Fibroblast of the aortic adventitia (primary cell): ENCODE results near the gene CDC42EP2. TPM values are rescaled to one million over a fixed set of nuclear protein-coding genes. Genes with fewer than 3 reads are reported as not detected.

Experiments used
- DNase-seq: peaks from one replicate; pipeline ENCODE4 v3.0.0-alpha.2; 2010; ENCODE audit warnings: low read depth
- H3K4me3 ChIP-seq: 2 replicates; pipeline ENCODE4 v1.5.1; 2011; ENCODE audit warnings: low read depth, mild to moderate bottlenecking, control low read depth, low read length, moderate library complexity
- CTCF ChIP-seq: IDR thresholded peaks from 2 replicates; pipeline ENCODE4 v1.5.1; 2011; ENCODE audit warnings: mild to moderate bottlenecking, low read length, control low read depth, inconsistent platforms; ENCODE audit not compliant: insufficient read depth
- total RNA-seq: library from RNA; depleted of rRNA; stranded (reverse); fragments of >200 nt; gene quantifications from 2 replicates; pipeline ENCODE4 v1.2.3, GENCODE V29; 2012; ENCODE audit warnings: low replicate concordance

Gene CDC42EP2
- 4.7 and 28.0 TPM in 2 replicates for total RNA-seq

GRCh38 chr11:65314501-65315203 lies at the start of gene CDC42EP2:
Gene CDC42EP2, plus strand, starts transcription at chr11:65314866. Its CDS starts 6,033 bp downstream, at chr11:65320899.
- DNase-seq = peak; percentile 78
- peak within 1 kb of the TSS; percentile 95 for H3K4me3 ChIP-seq
- TF ChIP-seq CTCF = no peak

GRCh38 chr11:65266210-65266609 lies 48.5 kb upstream of the CDC42EP2 start:
- DNase-seq = peak; percentile 40
- no peak overlapping the region for H3K4me3 ChIP-seq
- TF ChIP-seq CTCF = peak; percentile 74

DNA sequence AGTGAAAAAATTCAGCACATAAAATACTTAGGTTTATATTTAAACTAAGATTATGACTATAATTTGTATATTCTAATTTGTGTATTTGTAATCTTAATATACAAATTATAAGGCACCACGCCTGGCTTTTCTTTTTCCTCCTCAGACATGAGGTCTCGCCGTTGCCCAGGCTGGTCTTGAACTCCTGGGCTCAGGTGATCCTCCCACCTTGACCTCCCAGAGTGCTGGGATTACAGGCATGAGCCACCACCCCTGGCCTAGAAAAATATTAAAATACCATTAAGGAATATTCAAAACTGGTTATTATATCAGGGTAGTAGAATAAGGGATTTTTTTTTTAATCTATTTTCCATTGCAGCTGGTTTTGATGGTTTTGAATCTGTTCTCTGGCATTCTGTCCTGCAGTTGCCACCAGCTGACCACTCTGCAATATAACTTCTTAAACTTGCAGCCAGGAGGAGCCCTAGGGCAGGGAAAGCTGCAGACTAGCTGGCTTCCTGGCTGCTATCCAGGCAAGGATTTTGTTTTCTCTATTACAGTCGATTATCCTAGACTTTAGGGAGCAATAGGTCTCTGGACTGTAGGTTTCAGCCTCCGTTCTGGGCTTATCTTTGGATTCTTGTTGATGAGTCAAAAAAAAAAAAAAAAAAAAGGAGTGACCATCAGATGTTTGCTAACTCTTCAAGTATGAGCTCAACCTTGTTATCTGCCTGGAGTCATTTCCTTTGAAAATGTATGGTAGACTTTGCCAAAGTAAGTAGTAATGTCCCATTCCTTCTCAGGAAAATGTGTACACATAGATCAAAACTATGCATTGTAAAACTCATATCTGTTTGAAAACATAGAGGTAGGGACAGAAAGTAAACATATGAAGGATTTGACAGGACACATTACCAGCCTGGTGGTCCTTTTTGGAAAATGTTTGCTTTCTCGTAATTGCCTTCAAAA lies 39.7 kb upstream of the CDC42EP2 start:
- TF ChIP-seq CTCF = peak; percentile 74
- peak; percentile 99 for DNase-seq
- no peak overlapping the region for H3K4me3 ChIP-seq

DNA sequence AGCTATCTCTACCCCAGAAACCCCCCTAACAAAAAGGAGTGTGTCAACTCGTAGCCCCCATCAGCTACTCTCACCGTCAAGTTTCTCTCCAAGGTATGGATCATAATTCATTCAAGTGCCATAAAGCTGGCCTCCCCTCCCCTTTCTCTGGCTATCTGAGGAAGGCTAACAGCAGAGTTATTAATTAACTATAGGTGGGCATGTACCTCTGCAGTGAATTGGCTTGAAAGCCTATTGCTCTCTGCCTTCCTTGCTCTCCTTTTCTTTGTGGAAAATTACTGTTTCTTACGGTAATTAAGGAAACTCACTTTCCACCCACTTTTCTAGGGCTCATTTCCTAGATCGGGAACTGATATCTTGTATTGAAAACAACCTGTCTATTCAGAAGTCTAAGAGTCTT lies 38.8 kb upstream of the CDC42EP2 start:
- no peak for TF ChIP-seq CTCF
- DNase-seq = no peak
- no peak overlapping the region for H3K4me3 ChIP-seq

DNA sequence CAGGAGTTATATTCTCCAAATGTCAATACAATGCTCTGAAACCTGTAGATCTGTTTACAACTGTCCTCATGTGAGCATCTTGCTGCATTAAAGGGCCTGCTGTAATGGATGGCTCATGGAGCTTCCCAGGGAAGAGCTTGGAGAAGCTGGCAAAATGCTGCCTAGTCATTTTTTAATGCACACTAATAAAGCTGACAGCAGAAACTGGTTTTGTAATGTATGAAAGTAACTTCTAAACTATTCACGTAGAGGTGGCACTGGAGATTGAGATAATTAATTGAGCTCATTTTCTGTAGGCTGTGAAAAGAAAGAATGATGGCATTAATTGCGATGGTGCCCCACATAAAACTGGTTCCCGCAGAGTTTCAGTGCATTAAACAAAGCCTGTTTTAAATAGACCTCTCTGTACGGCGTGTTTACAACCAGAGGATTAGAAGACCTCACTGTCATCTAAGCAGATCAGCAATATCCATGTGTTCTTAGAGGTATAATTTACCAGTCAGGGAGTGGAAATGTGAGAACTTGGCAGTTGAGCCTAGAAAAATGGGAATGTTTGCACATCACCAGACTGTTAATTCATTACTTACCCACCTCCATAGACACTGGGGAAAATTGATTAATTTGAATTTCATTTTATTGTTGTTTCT lies 36.9 kb upstream of the CDC42EP2 start:
- no peak for DNase-seq
- no peak overlapping the region for H3K4me3 ChIP-seq
- TF ChIP-seq CTCF = no peak

DNA sequence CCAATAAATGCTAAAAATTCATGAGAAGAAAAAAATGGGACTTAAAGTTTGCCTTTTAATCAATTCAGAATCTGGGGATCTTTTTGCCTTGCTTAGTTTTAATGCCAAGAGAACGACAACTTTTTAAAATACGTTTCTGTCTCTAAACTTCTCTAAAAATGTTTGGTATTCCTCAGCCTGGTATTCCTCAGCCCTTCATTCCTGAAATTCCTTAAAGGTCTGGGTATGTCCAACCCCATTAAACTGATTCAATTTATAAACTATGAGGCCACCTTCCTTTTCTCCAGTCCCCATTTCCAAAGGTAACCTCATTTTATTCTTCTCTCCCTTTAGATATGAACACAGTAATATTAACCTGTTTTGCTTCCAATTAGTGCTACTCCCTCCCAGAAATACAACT lies 36.3 kb upstream of the CDC42EP2 start:
- no peak for TF ChIP-seq CTCF
- DNase-seq = peak; percentile 55
- no peak overlapping the region for H3K4me3 ChIP-seq
